GM23248 (cell line): ENCODE measurements around the gene FBP1.

Source experiments
- EZH2 ChIP-seq: fragments of 200-600 bp; sonication (generic); IDR thresholded peaks from 2 replicates; pipeline ENCODE4 v1.6.1; 2018; ENCODE audit warnings: antibody characterized with exemption, mild to moderate bottlenecking; ENCODE audit not compliant: insufficient read depth, poor library complexity, severe bottlenecking
- EZH2phosphoT487 ChIP-seq: fragments of 200-600 bp; sonication (generic); IDR thresholded peaks from 2 replicates; pipeline ENCODE4 v1.6.1; 2018; ENCODE audit warnings: antibody characterized with exemption, moderate library complexity, mild to moderate bottlenecking, low read depth; ENCODE audit not compliant: insufficient read depth

- TF ChIP-seq EZH2phosphoT487 (no peak), EZH2 (no peak)
Measured at GRCh38 chr9:94568250-94568889, 70.9 kb downstream of the FBP1 start.
